Liver (tissue), 9 donors: ENCODE measurements around the gene HDAC10. TPM values are rescaled to one million over a fixed set of nuclear protein-coding genes. Genes with fewer than 3 reads are reported as not detected.

Experiments
- DNase-seq: peaks from one replicate; pipeline ENCODE4 v3.0.0-alpha.2; 2017; ENCODE audit warnings: low spot score
- H3K27ac ChIP-seq, 2 donors: one replicate each; pipeline ENCODE4 v1.7.0; 2013; ENCODE audit warnings: inconsistent platforms in 2 of 2, low read length in 2 of 2, control low read depth in 1 of 2, low read depth in 1 of 2, mild to moderate bottlenecking in 1 of 2
- H3K27me3 ChIP-seq, 4 donors: one replicate each; pipeline versions ENCODE4 v1.6.1 to v1.7.0; 2013; ENCODE audit warnings: low read length in 3 of 4, inconsistent platforms in 1 of 4, mild to moderate bottlenecking in 1 of 4, moderate library complexity in 1 of 4; ENCODE audit not compliant: control insufficient read depth in 4 of 4, insufficient read depth in 4 of 4
- H3K36me3 ChIP-seq, 4 donors: one replicate each; pipeline versions ENCODE4 v1.6.1 to v1.7.0; 2013; ENCODE audit warnings: low read length in 3 of 4, mild to moderate bottlenecking in 3 of 4, low read depth in 1 of 4, moderate library complexity in 1 of 4; ENCODE audit not compliant: control insufficient read depth in 4 of 4, insufficient read depth in 3 of 4
- H3K4me1 ChIP-seq, 4 donors: one replicate each; pipeline versions ENCODE4 v1.6.1 to v1.7.0; 2013; ENCODE audit warnings: low read length in 3 of 4, mild to moderate bottlenecking in 3 of 4, moderate library complexity in 1 of 4; ENCODE audit not compliant: control insufficient read depth in 4 of 4, insufficient read depth in 4 of 4
- H3K4me3 ChIP-seq, 3 donors: one replicate each; pipeline versions ENCODE4 v1.6.1 to v1.7.0; 2013; ENCODE audit warnings: low read length in 3 of 3, control low read depth in 1 of 3, low read depth in 1 of 3, mild to moderate bottlenecking in 1 of 3
- H3K9ac ChIP-seq, 2 donors: one replicate each; pipeline ENCODE4 v1.7.0; 2013; ENCODE audit warnings: low read length in 2 of 2, mild to moderate bottlenecking in 2 of 2, moderate library complexity in 2 of 2, control low read depth in 1 of 2, low read depth in 1 of 2
- H3K9me3 ChIP-seq, 4 donors: one replicate each; pipeline versions ENCODE4 v1.6.1 to v1.7.0; 2013; ENCODE audit warnings: low read length in 3 of 4; ENCODE audit not compliant: control insufficient read depth in 4 of 4
- ATF3 ChIP-seq: IDR thresholded peaks from 2 replicates; pipeline ENCODE4 v1.6.1; 2016; ENCODE audit warnings: antibody characterized with exemption
- EGR1 ChIP-seq, 2 donors: IDR thresholded peaks; 2 replicates each; pipeline ENCODE4 v1.6.1; 2016 to 2018; ENCODE audit warnings: antibody characterized with exemption in 2 of 2, low read depth in 2 of 2
- FOXA1 ChIP-seq: IDR thresholded peaks from 2 replicates; pipeline ENCODE4 v1.6.1; 2016; ENCODE audit warnings: antibody characterized with exemption
- FOXA2 ChIP-seq: IDR thresholded peaks from 2 replicates; pipeline ENCODE4 v1.6.1; 2016; ENCODE audit warnings: antibody characterized with exemption
- GABPA ChIP-seq, 2 donors: IDR thresholded peaks in 1 of 2; conservative IDR thresholded peaks in 1 of 2; 2 replicates each; pipeline ENCODE4 v1.6.1; 2016; ENCODE audit warnings: antibody characterized with exemption in 2 of 2, mild to moderate bottlenecking in 1 of 2, moderate library complexity in 1 of 2
- HNF4A ChIP-seq, 2 donors: conservative IDR thresholded peaks; 2 replicates each; pipeline ENCODE4 v1.6.1; 2016; ENCODE audit warnings: antibody characterized with exemption in 2 of 2, mild to moderate bottlenecking in 2 of 2
- HNF4G ChIP-seq: IDR thresholded peaks from 2 replicates; pipeline ENCODE4 v1.6.1; 2016; ENCODE audit warnings: antibody characterized with exemption
- JUND ChIP-seq, 2 donors: IDR thresholded peaks; 2 replicates each; pipeline ENCODE4 v1.6.1; 2016; ENCODE audit warnings: antibody characterized with exemption in 2 of 2
- NR2F2 ChIP-seq: IDR thresholded peaks from 2 replicates; pipeline ENCODE4 v1.6.1; 2016; ENCODE audit warnings: antibody characterized with exemption
- RAD21 ChIP-seq, 2 donors: IDR thresholded peaks; 2 replicates each; pipeline ENCODE4 v1.6.1; 2016; ENCODE audit warnings: antibody characterized with exemption in 2 of 2, mild to moderate bottlenecking in 2 of 2
- REST ChIP-seq: IDR thresholded peaks from 2 replicates; pipeline ENCODE4 v1.6.1; 2016; ENCODE audit warnings: antibody characterized with exemption, mild to moderate bottlenecking
- RXRA ChIP-seq, 2 donors: IDR thresholded peaks; 2 replicates each; pipeline ENCODE4 v1.6.1; 2017 to 2018; ENCODE audit warnings: antibody characterized with exemption in 2 of 2, mild to moderate bottlenecking in 1 of 2
- SP1 ChIP-seq: IDR thresholded peaks from 2 replicates; pipeline ENCODE4 v1.6.1; 2018; ENCODE audit warnings: antibody characterized with exemption, mild to moderate bottlenecking
- TAF1 ChIP-seq: conservative IDR thresholded peaks from 2 replicates; pipeline ENCODE4 v1.6.1; 2016; ENCODE audit warnings: antibody characterized with exemption, mild to moderate bottlenecking
- YY1 ChIP-seq: IDR thresholded peaks from 2 replicates; pipeline ENCODE4 v1.6.1; 2016; ENCODE audit warnings: antibody characterized with exemption, mild to moderate bottlenecking
- WGBS: extraction: QIAGEN DNeasy Blood & Tissue Kit; methylation state at CpG from one replicate; pipeline ENCODE4 v1.1.7; 2013; 5-methylcytosine and 5-hydroxymethylcytosine counted together
- polyA plus RNA-seq, 2 donors: library from polyadenylated mRNA; stranded (reverse) in 1 of 2; unstranded in 1 of 2; fragments of 200-250 nt in 1 of 2; fragments of >200 nt in 1 of 2; fragmentation: Nextera tagmentation in 1 of 2; extraction: Ambion mirVana in 1 of 2; gene quantifications; one replicate each; pipeline versions ENCODE4 v1.2.1 to v1.2.3, GENCODE V29; 2013 to 2015
- total RNA-seq, 2 donors: library from RNA; depleted of rRNA; stranded (reverse); fragments of >200 nt; gene quantifications; one replicate each; pipeline ENCODE4 v1.2.3, GENCODE V29; 2014
- TF ChIP-seq, protein P1 (sequence below): IDR thresholded peaks from 2 replicates; pipeline ENCODE4 v1.6.1; 2016; ENCODE audit warnings: antibody characterized with exemption
- TF ChIP-seq, protein P2 (sequence below): IDR thresholded peaks from 2 replicates; pipeline ENCODE4 v1.6.1; 2016; ENCODE audit warnings: antibody characterized with exemption
- donor health status: healthy.
- donor health status: healthy.
- donor health status: healthy.
- donor health status: healthy.
- donor health status: healthy.

HDAC10 gene
- total and polyA plus RNA-seq, 4 donors, result 6.2 to 18.2 (median 13.6) TPM

DNA sequence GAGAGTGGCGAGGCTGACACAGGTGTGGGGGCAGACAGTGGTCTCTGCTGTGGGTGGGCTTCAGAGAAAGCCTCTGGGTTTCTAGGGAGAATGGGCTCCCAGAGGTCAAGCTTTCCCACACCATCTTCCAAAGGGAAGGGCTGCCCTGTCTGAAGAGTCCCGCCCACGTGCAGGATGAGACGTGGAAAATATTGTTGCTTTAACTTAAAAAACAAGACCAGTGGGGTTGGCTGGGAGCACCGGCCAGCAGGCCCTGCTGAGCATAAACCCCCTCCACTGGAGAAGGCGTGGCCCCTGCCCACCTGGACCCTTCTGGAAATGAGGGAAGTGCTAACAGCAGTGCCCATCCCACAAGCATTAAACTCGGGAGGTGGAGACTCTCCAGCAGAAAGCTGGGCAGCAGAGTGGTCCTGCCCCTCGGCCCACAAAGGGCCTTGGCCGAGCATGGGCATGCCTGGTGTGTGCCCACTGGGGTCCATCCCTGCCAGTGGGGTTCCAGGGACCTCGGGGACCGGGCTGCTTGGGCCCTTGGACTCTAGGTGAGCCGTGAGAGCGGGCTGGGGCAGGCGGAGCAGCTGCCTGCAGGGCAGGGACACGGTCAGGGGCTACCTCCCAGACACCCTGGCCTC lies 34.9 kb downstream of the HDAC10 start:
- Histone ChIP-seq H3K27ac (no peak overlapping the region), H3K9ac (no peak overlapping the region), H3K27me3 (no peaks in the 10 kb centered on the region), H3K36me3 (peaks cover 32 to 69% (median 47%) of the 10 kb centered on the region in 4 donors), H3K4me1 (peaks cover 5 to 23% (median 17%) of the 10 kb centered on the region in 4 donors), H3K4me3 (no peak overlapping the region), H3K9me3 (no peaks in the 10 kb centered on the region)
- DNase-seq, result no peak
- TF ChIP-seq, protein P1, sequence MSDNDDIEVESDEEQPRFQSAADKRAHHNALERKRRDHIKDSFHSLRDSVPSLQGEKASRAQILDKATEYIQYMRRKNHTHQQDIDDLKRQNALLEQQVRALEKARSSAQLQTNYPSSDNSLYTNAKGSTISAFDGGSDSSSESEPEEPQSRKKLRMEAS, result no peak
- TF ChIP-seq RXRA (IDR thresholded peaks at IDR 0.05) (no peak), GABPA (IDR thresholded peaks at IDR 0.05 in 1 of 2, conservative IDR thresholded peaks at IDR 0.05 in 1 of 2) (no peak), FOXA1 (no peak), RAD21 (IDR thresholded peaks at IDR 0.05) (no peak), SP1 (no peak)
- 91% methylated on average over 15 of the region's 15 CpGs for WGBS

- Histone ChIP-seq H3K27me3 (no peaks in the 10 kb centered on the region), H3K4me3 (no peak overlapping the region), H3K27ac (no peak overlapping the region), H3K4me1 (peaks cover 5 to 30% (median 18%) of the 10 kb centered on the region in 4 donors), H3K9me3 (no peaks in the 10 kb centered on the region), H3K9ac (no peak overlapping the region), H3K36me3 (peaks cover 30 to 69% (median 48%) of the 10 kb centered on the region in 4 donors)
- DNase-seq, result no peak
- WGBS, result 71% methylated on average over 17 of the region's 17 CpGs
- TF ChIP-seq HNF4A (conservative IDR thresholded peaks at IDR 0.05) (no peak), RAD21 (IDR thresholded peaks at IDR 0.05) (no peak), FOXA2 (no peak), ATF3 (no peak), YY1 (no peak), HNF4G (no peak), EGR1 (IDR thresholded peaks at IDR 0.05; ENCODE audit: low read depth in 2 of 2) (no peak)
- TF ChIP-seq, protein P2, sequence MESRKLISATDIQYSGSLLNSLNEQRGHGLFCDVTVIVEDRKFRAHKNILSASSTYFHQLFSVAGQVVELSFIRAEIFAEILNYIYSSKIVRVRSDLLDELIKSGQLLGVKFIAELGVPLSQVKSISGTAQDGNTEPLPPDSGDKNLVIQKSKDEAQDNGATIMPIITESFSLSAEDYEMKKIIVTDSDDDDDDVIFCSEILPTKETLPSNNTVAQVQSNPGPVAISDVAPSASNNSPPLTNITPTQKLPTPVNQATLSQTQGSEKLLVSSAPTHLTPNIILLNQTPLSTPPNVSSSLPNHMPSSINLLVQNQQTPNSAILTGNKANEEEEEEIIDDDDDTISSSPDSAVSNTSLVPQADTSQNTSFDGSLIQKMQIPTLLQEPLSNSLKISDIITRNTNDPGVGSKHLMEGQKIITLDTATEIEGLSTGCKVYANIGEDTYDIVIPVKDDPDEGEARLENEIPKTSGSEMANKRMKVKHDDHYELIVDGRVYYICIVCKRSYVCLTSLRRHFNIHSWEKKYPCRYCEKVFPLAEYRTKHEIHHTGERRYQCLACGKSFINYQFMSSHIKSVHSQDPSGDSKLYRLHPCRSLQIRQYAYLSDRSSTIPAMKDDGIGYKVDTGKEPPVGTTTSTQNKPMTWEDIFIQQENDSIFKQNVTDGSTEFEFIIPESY, result no peak
Observed at GRCh38 chr22:50215297-50216054, 35.6 kb downstream of the HDAC10 start.

- no peak for DNase-seq
- no peak for TF ChIP-seq SP1
- no peak for TF ChIP-seq RXRA (IDR thresholded peaks at IDR 0.05)
- TF ChIP-seq YY1, result no peak
- TF ChIP-seq ATF3, result no peak
- TF ChIP-seq TAF1, result no peak
- no peak for TF ChIP-seq HNF4G
- TF ChIP-seq EGR1 (IDR thresholded peaks at IDR 0.05; ENCODE audit: low read depth in 2 of 2), result no peak
- no peak for TF ChIP-seq HNF4A (conservative IDR thresholded peaks at IDR 0.05)
- TF ChIP-seq REST, result no peak
- no peak for TF ChIP-seq JUND (IDR thresholded peaks at IDR 0.05)
- TF ChIP-seq NR2F2, result no peak
- no peak for TF ChIP-seq FOXA2
- H3K36me3 ChIP-seq, result peaks cover 32 to 78% (median 49%) of the 10 kb centered on the region in 4 donors
- H3K9ac ChIP-seq, result no peak overlapping the region
- no peaks in the 10 kb centered on the region for H3K9me3 ChIP-seq
- no peak overlapping the region for H3K4me3 ChIP-seq
- H3K27me3 ChIP-seq, result no peaks in the 10 kb centered on the region
- H3K27ac ChIP-seq, result no peak overlapping the region
- H3K4me1 ChIP-seq, result peaks cover 5 to 37% (median 21%) of the 10 kb centered on the region in 4 donors
- WGBS, result 81% methylated on average over 9 of the region's 9 CpGs
Observed at GRCh38 chr22:50213263-50213662, 37.8 kb downstream of the HDAC10 start.
